ENCODE results near the gene NAPA. TPM values are rescaled to one million over a fixed set of nuclear protein-coding genes. Genes with fewer than 3 reads are reported as not detected.

Gene NAPA
- total RNA-seq, 1 donor from 2014 or later: 28.2 TPM

GRCh38 chr19:47512183-47512947, 2.5 kb downstream of the NAPA start:
- H3K4me3 ChIP-seq (ENCODE audit: low read length in 3 of 3): peak overlapping the region; percentile 32 to 99 (median 45)
- H3K4me1 ChIP-seq (ENCODE audit: control insufficient read depth in 3 of 3, insufficient read depth in 3 of 3, low read length in 3 of 3): peaks cover 62 to 78% (median 71%) of the 10 kb centered on the region in 3 donors
- peak overlapping the region; percentile 100 for H3K27ac ChIP-seq (ENCODE audit: low read depth, low read length)
- peaks cover 0 to 4% (median 0%) of the 10 kb centered on the region in 3 donors for H3K36me3 ChIP-seq (ENCODE audit: control insufficient read depth in 3 of 3, insufficient read depth in 3 of 3, low read length in 3 of 3)
- H3K27me3 ChIP-seq (ENCODE audit: control insufficient read depth in 3 of 3, insufficient read depth in 3 of 3, low read length in 3 of 3): no peaks in the 10 kb centered on the region
- no peaks in the 10 kb centered on the region for H3K9me3 ChIP-seq (ENCODE audit: control insufficient read depth in 3 of 3, low read length in 3 of 3)
- peak overlapping the region; percentile 60 to 100 (median 100) for H3K9ac ChIP-seq (ENCODE audit: low read depth in 1 of 3, low read length in 3 of 3)

DNA sequence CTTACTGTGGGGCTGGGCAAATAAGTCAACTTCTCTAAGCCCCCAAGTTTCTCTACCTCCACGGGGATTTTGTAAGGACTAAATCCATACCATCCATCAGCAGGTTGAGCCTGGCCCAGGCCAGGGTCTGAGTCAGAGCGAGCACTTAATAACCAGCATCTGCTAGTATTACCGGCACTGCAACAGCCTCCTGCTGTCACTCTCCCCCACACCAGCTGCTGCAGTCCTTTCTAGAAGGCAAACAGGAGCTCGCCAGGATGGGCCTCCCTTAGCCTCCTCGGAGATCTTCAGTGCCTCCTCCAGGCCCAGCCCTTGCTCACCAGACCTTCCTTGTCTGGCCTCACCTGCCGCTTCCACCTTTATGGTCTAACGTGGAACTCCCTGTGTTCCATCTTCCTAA, 3.2 kb downstream of the NAPA start:
- Histone ChIP-seq H3K27ac (ENCODE audit: low read depth, low read length) (peak overlapping the region; percentile 100), H3K36me3 (ENCODE audit: control insufficient read depth in 3 of 3, insufficient read depth in 3 of 3, low read length in 3 of 3) (peaks cover 0 to 4% (median 0%) of the 10 kb centered on the region in 3 donors), H3K9ac (ENCODE audit: low read depth in 1 of 3, low read length in 3 of 3) (peak overlapping the region; percentile 60 to 100 (median 100)), H3K4me3 (ENCODE audit: low read length in 3 of 3) (peak overlapping the region; percentile 32 to 45 (median 38)), H3K27me3 (ENCODE audit: control insufficient read depth in 3 of 3, insufficient read depth in 3 of 3, low read length in 3 of 3) (no peaks in the 10 kb centered on the region), H3K9me3 (ENCODE audit: control insufficient read depth in 3 of 3, low read length in 3 of 3) (no peaks in the 10 kb centered on the region), H3K4me1 (ENCODE audit: control insufficient read depth in 3 of 3, insufficient read depth in 3 of 3, low read length in 3 of 3) (peaks cover 69 to 85% (median 78%) of the 10 kb centered on the region in 3 donors)

- H3K9me3 ChIP-seq (ENCODE audit: control insufficient read depth in 3 of 3, low read length in 3 of 3): no peaks in the 10 kb centered on the region
- no peaks in the 10 kb centered on the region for H3K27me3 ChIP-seq (ENCODE audit: control insufficient read depth in 3 of 3, insufficient read depth in 3 of 3, low read length in 3 of 3)
- peak overlapping the region; percentile 12 to 54 (median 32) for H3K4me3 ChIP-seq (ENCODE audit: low read length in 3 of 3)
- peaks cover 74 to 89% (median 83%) of the 10 kb centered on the region in 3 donors for H3K4me1 ChIP-seq (ENCODE audit: control insufficient read depth in 3 of 3, insufficient read depth in 3 of 3, low read length in 3 of 3)
- peaks cover 0 to 4% (median 0%) of the 10 kb centered on the region in 3 donors for H3K36me3 ChIP-seq (ENCODE audit: control insufficient read depth in 3 of 3, insufficient read depth in 3 of 3, low read length in 3 of 3)
- peak overlapping the region in 2 of 3 donors; percentile 100 for H3K9ac ChIP-seq (ENCODE audit: low read depth in 1 of 3, low read length in 3 of 3)
- H3K27ac ChIP-seq (ENCODE audit: low read depth, low read length): peak overlapping the region; percentile 100
These were observed 3.7 kb downstream of the NAPA start for GRCh38 chr19:47511128-47511517.

DNA sequence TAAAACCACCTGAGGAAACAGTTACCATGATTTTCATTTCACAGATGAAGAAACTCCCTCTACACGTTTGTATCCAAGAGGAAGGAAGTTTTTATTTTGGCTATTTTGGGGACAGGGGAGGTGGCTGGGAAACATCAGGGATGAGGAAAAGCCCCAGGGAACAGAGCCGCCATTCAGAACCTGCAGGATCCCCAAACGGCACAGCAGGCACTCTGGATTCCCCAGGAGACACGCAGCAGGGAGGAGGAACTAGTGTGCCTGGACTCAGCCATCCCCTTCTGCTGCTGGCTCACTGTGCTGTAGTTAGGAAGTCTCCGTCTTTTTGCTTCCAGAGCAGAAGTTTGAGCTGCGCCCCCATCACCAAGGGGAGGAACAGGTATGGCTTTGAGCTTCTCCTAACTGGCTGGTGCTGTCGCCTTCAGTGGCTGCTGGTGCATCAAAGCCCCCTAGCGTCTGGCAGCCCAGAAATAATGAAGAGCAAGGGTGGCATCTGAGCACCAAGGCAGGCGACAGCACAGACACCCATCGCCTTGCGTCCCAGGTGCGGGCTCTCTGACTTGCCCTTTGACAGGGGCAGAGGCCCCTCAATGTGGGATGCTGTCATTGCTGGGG, 4.2 kb downstream of the NAPA start:
- Histone ChIP-seq H3K27ac (ENCODE audit: low read depth, low read length) (peak overlapping the region; percentile 100), H3K4me3 (ENCODE audit: low read length in 3 of 3) (peak overlapping the region in 2 of 3 donors; percentile 12 to 54), H3K36me3 (ENCODE audit: control insufficient read depth in 3 of 3, insufficient read depth in 3 of 3, low read length in 3 of 3) (peaks cover 0 to 4% (median 0%) of the 10 kb centered on the region in 3 donors), H3K4me1 (ENCODE audit: control insufficient read depth in 3 of 3, insufficient read depth in 3 of 3, low read length in 3 of 3) (peaks cover 79 to 90% (median 86%) of the 10 kb centered on the region in 3 donors), H3K9me3 (ENCODE audit: control insufficient read depth in 3 of 3, low read length in 3 of 3) (no peaks in the 10 kb centered on the region), H3K9ac (ENCODE audit: low read depth in 1 of 3, low read length in 3 of 3) (peak overlapping the region; percentile 47 to 100 (median 100)), H3K27me3 (ENCODE audit: control insufficient read depth in 3 of 3, insufficient read depth in 3 of 3, low read length in 3 of 3) (no peaks in the 10 kb centered on the region)

DNA sequence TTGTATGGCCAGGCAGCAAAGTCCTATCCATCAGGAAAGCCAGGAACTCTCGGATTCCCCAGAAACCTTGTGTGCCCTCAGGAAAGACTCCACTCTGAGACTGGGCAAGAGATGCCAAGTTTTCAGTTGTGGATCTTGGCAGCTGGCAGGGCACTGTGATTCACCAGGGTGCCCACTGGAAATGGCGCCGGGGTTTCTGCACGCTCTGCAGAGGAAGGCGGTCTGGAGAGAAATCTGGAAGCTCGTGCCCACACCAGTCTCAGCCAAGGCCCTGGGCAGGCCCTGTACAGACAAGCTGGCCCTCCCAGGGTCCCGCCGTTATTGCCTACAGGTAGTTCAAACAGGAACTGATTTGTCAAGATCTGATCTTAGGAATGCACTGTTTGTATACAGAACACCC, 4.9 kb downstream of the NAPA start:
- peak overlapping the region; percentile 100 for H3K27ac ChIP-seq (ENCODE audit: low read depth, low read length)
- H3K4me3 ChIP-seq (ENCODE audit: low read length in 3 of 3): peak overlapping the region; percentile 5 to 58 (median 38)
- H3K27me3 ChIP-seq (ENCODE audit: control insufficient read depth in 3 of 3, insufficient read depth in 3 of 3, low read length in 3 of 3): no peaks in the 10 kb centered on the region
- no peaks in the 10 kb centered on the region for H3K9me3 ChIP-seq (ENCODE audit: control insufficient read depth in 3 of 3, low read length in 3 of 3)
- H3K36me3 ChIP-seq (ENCODE audit: control insufficient read depth in 3 of 3, insufficient read depth in 3 of 3, low read length in 3 of 3): peaks cover 0 to 7% (median 0%) of the 10 kb centered on the region in 3 donors
- peak overlapping the region; percentile 47 to 100 (median 51) for H3K9ac ChIP-seq (ENCODE audit: low read depth in 1 of 3, low read length in 3 of 3)
- peaks cover 86 to 96% (median 91%) of the 10 kb centered on the region in 3 donors for H3K4me1 ChIP-seq (ENCODE audit: control insufficient read depth in 3 of 3, insufficient read depth in 3 of 3, low read length in 3 of 3)

- peak overlapping the region; percentile 5 to 58 (median 38) for H3K4me3 ChIP-seq (ENCODE audit: low read length in 3 of 3)
- H3K4me1 ChIP-seq (ENCODE audit: control insufficient read depth in 3 of 3, insufficient read depth in 3 of 3, low read length in 3 of 3): peaks cover 88 to 98% (median 94%) of the 10 kb centered on the region in 3 donors
- H3K9ac ChIP-seq (ENCODE audit: low read depth in 1 of 3, low read length in 3 of 3): peak overlapping the region; percentile 47 to 100 (median 51)
- H3K36me3 ChIP-seq (ENCODE audit: control insufficient read depth in 3 of 3, insufficient read depth in 3 of 3, low read length in 3 of 3): peaks cover 0 to 3% (median 1%) of the 10 kb centered on the region in 3 donors
- H3K9me3 ChIP-seq (ENCODE audit: control insufficient read depth in 3 of 3, low read length in 3 of 3): no peaks in the 10 kb centered on the region
- no peaks in the 10 kb centered on the region for H3K27me3 ChIP-seq (ENCODE audit: control insufficient read depth in 3 of 3, insufficient read depth in 3 of 3, low read length in 3 of 3)
- peak overlapping the region; percentile 100 for H3K27ac ChIP-seq (ENCODE audit: low read depth, low read length)
These were observed 5.6 kb downstream of the NAPA start for GRCh38 chr19:47509170-47509847.

GRCh38 chr19:47508721-47509120, 6.1 kb downstream of the NAPA start:
- Histone ChIP-seq H3K27me3 (ENCODE audit: control insufficient read depth in 3 of 3, insufficient read depth in 3 of 3, low read length in 3 of 3) (no peaks in the 10 kb centered on the region), H3K4me3 (ENCODE audit: low read length in 3 of 3) (no peak overlapping the region), H3K36me3 (ENCODE audit: control insufficient read depth in 3 of 3, insufficient read depth in 3 of 3, low read length in 3 of 3) (peaks cover 1 to 7% (median 4%) of the 10 kb centered on the region in 3 donors), H3K27ac (ENCODE audit: low read depth, low read length) (peak overlapping the region; percentile 97), H3K9me3 (ENCODE audit: control insufficient read depth in 3 of 3, low read length in 3 of 3) (no peaks in the 10 kb centered on the region), H3K4me1 (ENCODE audit: control insufficient read depth in 3 of 3, insufficient read depth in 3 of 3, low read length in 3 of 3) (peaks cover 88 to 98% (median 93%) of the 10 kb centered on the region in 3 donors), H3K9ac (ENCODE audit: low read depth in 1 of 3, low read length in 3 of 3) (peak overlapping the region in 2 of 3 donors; percentile 17 to 87)

DNA sequence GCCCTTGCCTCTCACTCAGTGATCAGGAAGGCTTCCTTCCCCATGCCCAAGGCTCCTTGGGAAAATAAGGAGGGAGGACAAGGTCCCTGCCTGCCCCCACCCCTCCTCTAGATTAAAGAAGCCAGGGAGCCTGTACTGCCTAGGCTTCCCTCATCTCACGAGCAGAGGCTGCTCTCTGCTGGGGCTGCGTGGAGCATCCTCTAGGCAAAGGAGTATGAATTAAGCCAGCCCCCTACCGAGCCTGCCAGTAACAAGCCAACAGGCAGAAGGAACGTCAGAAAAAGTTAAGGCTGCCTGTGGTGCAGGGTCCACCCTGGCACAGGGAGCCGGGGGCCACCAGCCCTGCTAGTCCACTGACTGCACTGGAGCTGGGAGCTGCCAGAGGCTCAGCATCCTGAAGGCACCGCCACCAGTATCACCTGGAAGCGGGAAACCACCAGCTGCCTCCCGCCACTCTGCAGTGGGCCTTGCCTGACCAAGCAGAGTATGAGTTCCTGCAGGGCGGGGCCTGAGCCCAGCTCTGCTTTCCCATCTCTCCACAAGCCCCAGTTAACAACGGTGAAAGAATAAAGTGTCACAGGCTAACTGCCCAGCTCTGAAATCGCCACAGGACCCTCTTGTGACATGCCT, 6.8 kb downstream of the NAPA start:
- peaks cover 81 to 96% (median 95%) of the 10 kb centered on the region in 3 donors for H3K4me1 ChIP-seq (ENCODE audit: control insufficient read depth in 3 of 3, insufficient read depth in 3 of 3, low read length in 3 of 3)
- H3K36me3 ChIP-seq (ENCODE audit: control insufficient read depth in 3 of 3, insufficient read depth in 3 of 3, low read length in 3 of 3): peaks cover 6 to 14% (median 7%) of the 10 kb centered on the region in 3 donors
- H3K27me3 ChIP-seq (ENCODE audit: control insufficient read depth in 3 of 3, insufficient read depth in 3 of 3, low read length in 3 of 3): no peaks in the 10 kb centered on the region
- H3K9ac ChIP-seq (ENCODE audit: low read depth in 1 of 3, low read length in 3 of 3): peak overlapping the region; percentile 61 to 87 (median 71)
- peak overlapping the region; percentile 97 for H3K27ac ChIP-seq (ENCODE audit: low read depth, low read length)
- H3K9me3 ChIP-seq (ENCODE audit: control insufficient read depth in 3 of 3, low read length in 3 of 3): no peaks in the 10 kb centered on the region
- H3K4me3 ChIP-seq (ENCODE audit: low read length in 3 of 3): peak overlapping the region in 2 of 3 donors; percentile 29 to 53

DNA sequence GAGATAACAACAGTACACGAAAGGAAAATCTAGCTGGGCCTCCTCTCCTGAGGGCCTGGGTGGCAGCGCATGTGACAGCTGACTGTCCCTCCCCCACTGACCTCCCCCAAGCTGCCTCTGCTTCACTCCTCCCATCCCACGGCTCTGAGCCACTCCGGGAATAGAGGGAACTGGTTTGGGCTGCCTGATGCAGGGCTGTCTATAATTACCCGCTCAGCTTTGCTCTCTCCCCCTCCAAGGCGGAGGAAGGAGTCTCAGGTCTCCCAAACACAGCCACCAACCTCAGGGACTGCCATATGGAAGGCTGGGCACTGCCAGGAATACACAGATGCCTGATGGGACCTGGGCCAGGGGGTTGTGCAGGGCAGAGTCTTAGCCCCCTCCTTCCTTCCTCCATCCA, 7.9 kb downstream of the NAPA start:
- H3K9me3 ChIP-seq (ENCODE audit: control insufficient read depth in 3 of 3, low read length in 3 of 3): no peaks in the 10 kb centered on the region
- H3K9ac ChIP-seq (ENCODE audit: low read depth in 1 of 3, low read length in 3 of 3): peak overlapping the region; percentile 66 to 87 (median 71)
- no peaks in the 10 kb centered on the region for H3K27me3 ChIP-seq (ENCODE audit: control insufficient read depth in 3 of 3, insufficient read depth in 3 of 3, low read length in 3 of 3)
- H3K4me1 ChIP-seq (ENCODE audit: control insufficient read depth in 3 of 3, insufficient read depth in 3 of 3, low read length in 3 of 3): peaks cover 71 to 90% (median 85%) of the 10 kb centered on the region in 3 donors
- H3K27ac ChIP-seq (ENCODE audit: low read depth, low read length): peak overlapping the region; percentile 97
- peaks cover 9 to 18% (median 10%) of the 10 kb centered on the region in 3 donors for H3K36me3 ChIP-seq (ENCODE audit: control insufficient read depth in 3 of 3, insufficient read depth in 3 of 3, low read length in 3 of 3)
- H3K4me3 ChIP-seq (ENCODE audit: low read length in 3 of 3): peak overlapping the region; percentile 32 to 58 (median 53)

Data from skeletal muscle tissue (tissue), 4 donors.